WI38 (cell line): ENCODE measurements around the gene ABR.
"Not testable (repeated sequence)": the region's sequence is repeated elsewhere in the genome, so short reads cannot be mapped to it uniquely, and the experiment has no call there.

Source experiments
- H3K4me3 ChIP-seq: 2 replicates; pipeline ENCODE4 v1.5.1; 2011; ENCODE audit warnings: low read depth, mild to moderate bottlenecking, control low read depth, low read length
- CTCF ChIP-seq: IDR thresholded peaks from 2 replicates; pipeline ENCODE4 v1.5.1; 2012; ENCODE audit warnings: low read depth, mild to moderate bottlenecking, control low read depth, low read length

ABR gene

GRCh38 chr17:1122533-1123392 is 57.0 kb downstream of the ABR start:
- H3K4me3 ChIP-seq, result no peak overlapping the region
- peak; percentile 96 for TF ChIP-seq CTCF

- not testable (repeated sequence) for H3K4me3 ChIP-seq
These were observed 58.4 kb downstream of the ABR start for GRCh38 chr17:1121442-1121817.

- TF ChIP-seq CTCF, result no peak
- H3K4me3 ChIP-seq, result no peak overlapping the region
These were observed 59.0 kb downstream of the ABR start for GRCh38 chr17:1120596-1121441.

GRCh38 chr17:1119924-1120323 is 59.9 kb downstream of the ABR start:
- H3K4me3 ChIP-seq, result no peak overlapping the region
- no peak for TF ChIP-seq CTCF

GRCh38 chr17:1116602-1117001 is 63.2 kb downstream of the ABR start:
- H3K4me3 ChIP-seq, result no peak overlapping the region
- TF ChIP-seq CTCF, result no peak

GRCh38 chr17:1112875-1113274 is 66.9 kb downstream of the ABR start:
- no peak for TF ChIP-seq CTCF
- H3K4me3 ChIP-seq, result no peak overlapping the region

GRCh38 chr17:1111599-1112443 is 68.0 kb downstream of the ABR start:
- no peak for TF ChIP-seq CTCF
- H3K4me3 ChIP-seq, result no peak overlapping the region
